SK-N-SH (cell line): Measurements from ENCODE around the gene ZNF208.

Experiments used
- CTCF ChIP-seq: fragments of 200-600 bp; sonication (generic); IDR thresholded peaks from 2 replicates; pipeline ENCODE4 v1.6.1; 2017; ENCODE audit warnings: antibody characterized with exemption, mild to moderate bottlenecking, moderate library complexity
- FOXJ3 ChIP-seq: sonication (generic); formaldehyde crosslinking; IDR thresholded peaks from 2 replicates; pipeline ENCODE4 v1.5.1; 2020; ENCODE audit warnings: mild to moderate bottlenecking, missing genetic modification reagents
- FOXM1 ChIP-seq: IDR thresholded peaks from 2 replicates; pipeline ENCODE4 v1.4.0; 2012; ENCODE audit warnings: low read depth, mild to moderate bottlenecking
- GABPA ChIP-seq: IDR thresholded peaks from 2 replicates; pipeline ENCODE4 v1.4.0; 2012; ENCODE audit warnings: low read depth, mild to moderate bottlenecking
- GATA2 ChIP-seq: sonication (generic); formaldehyde crosslinking; IDR thresholded peaks from 2 replicates; pipeline ENCODE4 v1.5.0; 2020; ENCODE audit warnings: mild to moderate bottlenecking, missing genetic modification reagents
- IRF3 ChIP-seq: fragments of 150-350 bp; IDR thresholded peaks from 2 replicates; pipeline ENCODE4 v1.6.1; 2016; ENCODE audit warnings: mild to moderate bottlenecking, low read depth, low read length
- JUND ChIP-seq: IDR thresholded peaks from 2 replicates; pipeline ENCODE4 v1.4.0; 2012
- POLR2AphosphoS5 ChIP-seq: IDR thresholded peaks from 2 replicates; pipeline ENCODE4 v1.6.1; 2012; ENCODE audit warnings: low read depth, low read length
- REST ChIP-seq: IDR thresholded peaks from 2 replicates; pipeline ENCODE4 v1.6.1; 2012; ENCODE audit warnings: mild to moderate bottlenecking, low read depth, low read length, moderate library complexity
- RFX5 ChIP-seq: IDR thresholded peaks from 2 replicates; pipeline ENCODE4 v1.6.1; 2012; ENCODE audit warnings: mild to moderate bottlenecking, improper control_type of control experiment, low read length
- SMC3 ChIP-seq: IDR thresholded peaks from 2 replicates; pipeline ENCODE4 v1.6.1; 2012; ENCODE audit warnings: low read depth, low read length, improper control_type of control experiment
- TAF1 ChIP-seq: IDR thresholded peaks from 2 replicates; pipeline ENCODE4 v1.6.1; 2012; ENCODE audit warnings: low read depth, mild to moderate bottlenecking, low read length, moderate library complexity, borderline replicate concordance
- TF ChIP-seq, protein P1 (sequence below): IDR thresholded peaks from 2 replicates; pipeline ENCODE4 v1.4.0; 2012; ENCODE audit warnings: low read depth
- TF ChIP-seq, protein P2 (sequence below): fragments of 150-350 bp; IDR thresholded peaks from 2 replicates; pipeline ENCODE4 v1.6.1; 2017; ENCODE audit warnings: antibody characterized with exemption, low read length, low read depth, borderline replicate concordance

DNA sequence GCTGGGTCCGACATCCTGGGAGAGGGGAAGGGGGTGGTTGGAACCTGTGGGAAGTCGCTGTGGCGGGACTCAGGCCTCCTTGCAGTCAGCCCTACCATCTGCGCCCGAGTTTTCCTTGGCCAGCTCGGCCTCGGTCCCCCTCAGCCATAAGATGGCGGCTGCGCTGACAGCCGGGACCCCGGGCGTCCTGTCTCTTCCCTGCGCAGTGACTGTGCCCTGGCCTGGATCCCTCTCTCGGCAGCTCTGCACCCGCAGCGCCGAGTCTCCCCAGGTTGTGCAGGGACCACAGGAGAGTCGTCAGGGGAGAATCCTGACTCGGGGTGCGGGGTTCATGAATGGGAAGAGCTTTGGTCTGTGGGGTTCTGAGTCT, 41.9 kb upstream of the ZNF208 start:
- TF ChIP-seq FOXJ3 (CRISPR knock-in tag), result no peak
- TF ChIP-seq REST, result no peak
- no peak for TF ChIP-seq CTCF
- no peak for TF ChIP-seq SMC3
- no peak for TF ChIP-seq IRF3
- no peak for TF ChIP-seq POLR2AphosphoS5
- no peak for TF ChIP-seq JUND
- no peak for TF ChIP-seq RFX5
- no peak for TF ChIP-seq GATA2 (CRISPR knock-in tag)
- no peak for TF ChIP-seq GABPA
- no peak for TF ChIP-seq FOXM1
- TF ChIP-seq, protein P1, sequence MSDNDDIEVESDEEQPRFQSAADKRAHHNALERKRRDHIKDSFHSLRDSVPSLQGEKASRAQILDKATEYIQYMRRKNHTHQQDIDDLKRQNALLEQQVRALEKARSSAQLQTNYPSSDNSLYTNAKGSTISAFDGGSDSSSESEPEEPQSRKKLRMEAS, result no peak
- no peak for TF ChIP-seq TAF1
- TF ChIP-seq, protein P2, sequence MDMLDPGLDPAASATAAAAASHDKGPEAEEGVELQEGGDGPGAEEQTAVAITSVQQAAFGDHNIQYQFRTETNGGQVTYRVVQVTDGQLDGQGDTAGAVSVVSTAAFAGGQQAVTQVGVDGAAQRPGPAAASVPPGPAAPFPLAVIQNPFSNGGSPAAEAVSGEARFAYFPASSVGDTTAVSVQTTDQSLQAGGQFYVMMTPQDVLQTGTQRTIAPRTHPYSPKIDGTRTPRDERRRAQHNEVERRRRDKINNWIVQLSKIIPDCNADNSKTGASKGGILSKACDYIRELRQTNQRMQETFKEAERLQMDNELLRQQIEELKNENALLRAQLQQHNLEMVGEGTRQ, result no peak
